Activated T-cell treated with anti-CD3 and anti-CD28 coated beads, Interleukin-2, amount 50 U/mL, for 48 hours (primary cell): ENCODE data around the gene MEPE.
A peak's percentile ranks its signal among the peaks of the same experiment; 100 is the strongest.

Experiments used
- DNase-seq, 2 experiments: peaks; one replicate each; pipeline ENCODE4 v3.0.0-alpha.2; 2020

MEPE gene

DNA sequence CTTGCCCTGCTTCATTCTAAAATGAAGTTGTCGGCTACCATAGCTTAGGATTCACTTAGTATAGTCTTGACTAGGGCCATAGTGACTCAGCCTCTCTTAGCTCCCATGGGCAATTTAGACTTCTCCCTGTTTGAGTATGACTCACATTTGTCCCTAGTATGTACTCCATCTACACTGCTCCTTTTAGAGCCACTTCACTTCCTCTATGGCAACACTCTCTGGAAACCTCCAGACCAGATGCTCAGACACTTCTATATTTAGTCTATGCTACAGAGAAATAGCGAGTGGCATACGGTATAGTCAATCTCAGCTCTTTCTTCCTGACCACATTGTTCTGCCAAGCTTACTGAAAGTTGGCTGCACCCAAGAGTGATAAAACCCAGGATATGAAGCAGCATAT lies 11.2 kb downstream of the MEPE start:
- DNase-seq: no peak

DNA sequence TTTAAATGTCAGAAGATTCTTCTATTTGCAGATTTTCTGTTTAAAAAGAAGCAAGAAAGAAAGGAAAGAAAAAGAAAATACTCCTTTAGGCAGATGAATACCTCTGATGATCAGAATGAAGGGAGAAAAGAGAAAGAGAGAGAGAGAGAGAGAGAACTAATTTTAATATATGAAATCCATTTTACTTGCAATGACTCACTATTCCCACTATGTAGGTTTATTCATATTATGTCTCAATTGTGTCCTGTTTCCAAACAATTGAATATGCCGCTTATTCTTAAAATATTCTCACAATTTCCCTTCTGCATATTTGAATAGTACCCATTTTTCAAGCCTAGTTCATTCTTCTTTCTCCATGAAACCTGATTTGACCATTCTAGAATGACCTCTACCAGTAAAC lies 11.7 kb downstream of the MEPE start:
- DNase-seq: no peak

DNA sequence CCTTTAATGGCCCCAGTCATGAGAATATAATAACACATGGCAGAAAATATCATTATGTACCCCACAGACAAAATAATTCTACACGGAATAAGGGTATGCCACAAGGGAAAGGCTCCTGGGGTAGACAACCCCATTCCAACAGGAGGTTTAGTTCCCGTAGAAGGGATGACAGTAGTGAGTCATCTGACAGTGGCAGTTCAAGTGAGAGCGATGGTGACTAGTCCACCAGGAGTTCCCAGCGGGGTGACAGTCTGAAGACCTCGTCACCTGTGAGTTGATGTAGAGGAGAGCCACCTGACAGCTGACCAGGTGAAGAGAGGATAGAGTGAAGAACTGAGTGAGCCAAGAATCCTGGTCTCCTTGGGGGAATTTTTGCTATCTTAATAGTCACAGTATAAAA lies 13.5 kb downstream of the MEPE start:
- DNase-seq: no peak

DNA sequence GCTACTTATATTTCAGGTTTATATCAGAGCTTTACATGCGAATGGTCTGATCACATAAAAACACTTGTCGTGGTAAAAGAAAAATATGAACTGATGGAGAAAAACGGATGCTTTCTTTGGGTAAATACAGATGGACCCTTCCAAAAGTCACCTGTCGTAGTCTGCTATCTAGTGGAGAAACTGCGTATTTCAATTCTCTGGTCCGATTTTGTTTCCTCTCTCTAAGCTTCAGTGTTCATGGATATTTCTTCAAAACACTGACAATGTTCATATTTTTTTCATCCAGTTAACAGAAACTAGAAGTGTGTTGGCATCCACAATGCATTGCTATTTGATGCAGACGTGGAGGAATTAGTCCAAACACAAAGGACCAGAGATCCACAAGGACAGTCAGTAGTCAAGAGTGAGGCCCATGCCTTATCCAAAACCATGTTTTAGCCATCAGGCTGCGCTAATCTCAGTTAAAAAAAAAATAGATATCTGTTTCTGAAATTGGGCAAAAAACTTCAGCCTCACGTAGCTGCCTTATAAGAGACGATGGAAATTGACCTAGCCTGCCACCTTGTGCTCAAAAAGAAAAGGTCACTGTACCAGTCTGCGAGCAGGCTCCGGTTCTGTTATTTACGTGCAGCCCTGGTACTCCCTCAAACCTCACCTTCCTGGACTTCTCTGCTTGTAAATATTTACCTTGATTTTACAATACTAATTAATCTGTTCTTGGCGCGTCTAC lies 16.0 kb downstream of the MEPE start:
- peak; percentile 23 to 34 for DNase-seq

DNA sequence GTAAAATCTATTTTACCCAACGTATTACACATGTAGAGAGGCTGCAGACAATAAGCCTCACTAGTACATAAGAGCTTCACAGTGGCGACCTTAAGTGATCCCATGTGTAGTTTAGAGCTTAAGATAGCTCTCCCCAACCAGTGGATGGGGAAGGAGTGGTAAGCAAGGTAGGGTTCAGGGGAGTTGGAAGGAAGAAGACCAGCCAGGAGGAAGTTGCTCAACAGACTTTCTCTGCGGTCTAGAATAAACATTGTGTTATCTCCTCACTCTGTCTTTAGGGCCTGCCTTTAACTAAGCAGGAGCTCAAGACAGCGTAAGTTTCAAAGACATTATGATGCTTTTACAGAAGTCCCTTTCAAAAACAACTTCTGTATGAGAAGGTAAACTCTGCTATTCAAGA lies 16.8 kb downstream of the MEPE start:
- no peak for DNase-seq

DNA sequence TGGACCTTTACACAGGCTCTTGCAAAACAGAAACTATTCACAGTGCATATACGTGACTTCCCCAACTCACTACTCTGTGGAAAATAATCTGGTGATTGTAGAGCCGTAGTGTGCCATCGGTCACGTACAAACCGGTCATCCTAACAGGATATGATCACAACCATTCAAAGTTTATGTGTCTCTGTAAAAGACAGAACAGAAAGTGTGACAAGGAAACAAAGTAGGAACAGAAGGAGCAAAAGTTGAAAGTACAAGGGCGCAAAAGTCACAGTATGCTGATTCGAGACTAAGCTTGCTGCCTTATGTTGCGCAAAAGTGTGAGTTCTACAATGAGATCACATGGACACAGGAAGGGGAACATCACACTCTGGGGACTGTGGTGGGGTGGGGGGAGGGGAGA lies 18.6 kb downstream of the MEPE start:
- DNase-seq: no peak

DNA sequence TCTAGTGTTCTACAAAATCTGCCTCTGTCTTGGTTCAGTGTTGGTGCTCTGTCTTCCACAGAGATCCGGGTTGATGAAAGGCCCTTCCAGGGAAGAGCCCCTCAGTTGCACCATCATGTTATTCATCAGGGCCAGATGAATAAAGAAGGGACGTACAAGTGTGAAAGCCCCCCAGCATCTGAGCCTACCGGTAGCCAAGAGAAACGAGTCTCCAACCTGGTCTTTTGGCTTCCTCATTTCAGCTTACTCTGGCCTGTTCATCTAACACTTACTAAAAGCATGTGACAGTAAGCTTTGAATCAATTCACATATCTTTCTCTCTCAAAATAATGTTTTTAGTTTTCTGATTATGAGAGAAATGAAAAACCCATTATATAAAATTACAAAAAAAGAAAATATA lies 19.2 kb downstream of the MEPE start:
- no peak for DNase-seq

DNA sequence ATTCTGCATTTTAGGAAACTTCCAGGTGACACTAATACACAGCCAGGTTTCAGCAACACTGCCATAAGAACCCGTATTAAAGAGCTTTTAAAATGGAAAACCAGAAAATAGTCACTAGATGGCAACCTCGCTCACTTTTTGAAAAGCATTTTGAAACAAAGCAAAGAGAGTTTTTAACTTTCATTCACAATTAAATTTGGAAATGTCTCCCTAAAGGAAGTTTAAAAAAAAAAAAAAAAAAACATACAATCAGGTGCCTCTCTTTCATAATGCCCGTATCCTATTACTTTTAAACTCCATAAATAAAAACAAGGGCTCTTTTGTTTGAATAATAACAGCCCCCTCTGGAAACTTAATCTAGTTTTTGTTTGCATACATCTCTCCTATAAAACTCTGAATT lies 20.3 kb downstream of the MEPE start:
- no peak for DNase-seq

DNA sequence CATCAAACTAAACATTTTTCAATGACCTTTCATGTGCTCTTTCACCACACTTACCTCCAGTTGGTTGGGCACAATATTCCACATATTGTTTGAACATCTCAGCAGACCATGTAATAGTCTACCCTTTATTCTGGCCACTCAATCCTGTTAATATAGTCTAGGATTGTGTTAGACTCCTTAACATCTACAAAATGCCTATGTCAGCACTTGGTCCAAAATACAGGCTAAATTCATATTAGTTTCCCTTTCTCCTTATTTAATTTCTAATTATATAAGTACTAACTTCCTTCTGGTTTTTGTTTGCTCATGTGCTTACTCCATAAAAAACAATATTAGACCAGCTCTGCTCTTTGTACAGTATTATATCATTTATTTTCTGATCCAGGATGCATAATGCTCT lies 21.1 kb downstream of the MEPE start:
- DNase-seq: no peak

DNA sequence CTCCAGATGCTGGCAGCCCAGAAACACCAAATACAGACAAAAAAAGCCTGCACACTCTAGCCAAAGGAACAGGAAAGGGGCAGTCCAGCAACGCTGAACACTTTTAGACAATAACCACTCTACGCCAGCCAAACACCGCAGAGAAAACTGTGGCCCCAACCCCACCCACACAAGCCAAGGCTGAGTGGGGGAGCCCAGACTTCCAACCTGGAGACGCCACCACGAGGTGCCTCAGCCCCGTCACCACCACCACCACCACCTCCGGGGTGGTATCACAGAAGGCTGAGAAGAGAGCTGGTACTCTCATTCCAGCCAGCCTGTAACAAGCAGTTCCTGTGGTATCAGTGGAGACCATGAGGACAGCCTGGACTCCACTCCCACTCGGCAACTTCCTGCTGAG lies 22.8 kb downstream of the MEPE start:
- no peak for DNase-seq

DNA sequence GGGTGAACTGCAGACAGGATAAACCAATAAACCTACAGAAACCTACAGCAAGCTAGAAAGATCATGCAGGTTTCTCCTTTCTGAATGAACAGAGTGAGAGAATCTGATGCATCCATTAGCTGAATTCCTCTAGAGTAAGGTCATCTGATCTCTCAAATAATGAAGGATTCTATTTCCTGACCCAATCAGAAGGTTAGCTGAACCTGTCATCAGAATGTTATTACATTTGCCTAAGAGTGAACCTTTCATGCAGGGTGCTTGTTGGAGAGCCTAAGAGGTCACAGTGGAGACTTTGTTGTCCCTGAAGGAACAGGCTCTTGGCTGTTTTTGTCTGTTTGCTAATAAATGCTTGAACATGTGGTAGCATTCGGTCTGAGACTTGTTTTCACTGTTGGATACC lies 24.0 kb downstream of the MEPE start:
- DNase-seq: no peak

DNA sequence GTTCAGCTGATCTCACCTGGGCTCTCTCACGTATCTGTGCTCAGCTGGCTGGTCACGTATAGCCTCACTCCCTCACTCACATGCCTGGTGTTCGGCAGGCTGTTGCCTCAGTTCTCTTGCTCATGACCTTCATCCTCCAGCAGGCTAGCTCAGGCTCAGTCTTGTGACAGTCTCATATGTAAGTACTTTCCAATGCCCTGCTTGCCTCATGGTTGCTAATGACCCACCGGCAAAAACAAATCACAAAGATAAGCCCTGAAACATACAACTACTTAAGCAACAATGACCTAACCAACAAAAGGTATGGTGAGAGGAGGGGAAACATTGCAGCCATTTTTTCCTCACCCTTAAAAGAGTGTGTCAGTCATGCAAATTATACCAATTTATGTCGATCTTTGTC lies 25.0 kb downstream of the MEPE start:
- no peak for DNase-seq

DNA sequence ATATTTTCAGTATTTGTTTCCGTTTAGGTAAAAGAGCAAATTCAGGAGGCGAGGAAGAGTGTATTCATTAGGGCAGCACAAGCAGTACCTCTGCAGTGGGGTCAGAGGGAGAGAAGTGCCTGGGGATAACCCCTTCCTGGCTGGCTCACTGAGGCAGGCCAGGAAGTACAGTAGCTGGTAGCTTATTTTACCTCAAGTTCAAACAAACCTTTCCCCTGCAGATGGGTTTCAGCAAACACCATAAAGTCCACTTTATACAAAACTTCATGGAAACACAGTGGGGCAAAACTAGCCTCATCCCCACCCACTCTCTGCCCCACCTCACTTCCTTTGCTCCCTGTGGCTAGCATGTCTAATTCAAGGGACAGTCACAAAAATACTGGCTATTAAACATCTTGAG lies 29.5 kb downstream of the MEPE start:
- DNase-seq: no peak

DNA sequence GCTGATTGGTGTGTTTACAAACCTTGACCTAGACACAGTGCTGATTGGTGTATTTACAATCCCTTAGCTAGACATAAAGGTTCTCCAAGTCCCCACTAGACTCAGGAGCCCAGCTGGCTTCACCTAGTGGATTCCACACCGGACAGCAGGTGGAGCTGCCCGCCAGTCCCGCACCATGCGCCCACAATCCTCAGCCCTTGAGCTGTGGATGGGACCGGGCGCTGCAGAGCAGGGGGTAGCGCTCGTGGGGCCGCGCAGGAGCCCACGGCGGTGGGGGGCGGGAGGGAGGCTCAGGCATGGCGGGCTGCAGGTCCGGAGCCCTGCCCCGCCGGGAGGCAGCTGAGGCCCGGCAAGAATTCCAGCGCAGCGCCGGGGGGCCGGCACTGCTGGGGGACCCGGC lies 30.7 kb downstream of the MEPE start:
- DNase-seq: no peak

DNA sequence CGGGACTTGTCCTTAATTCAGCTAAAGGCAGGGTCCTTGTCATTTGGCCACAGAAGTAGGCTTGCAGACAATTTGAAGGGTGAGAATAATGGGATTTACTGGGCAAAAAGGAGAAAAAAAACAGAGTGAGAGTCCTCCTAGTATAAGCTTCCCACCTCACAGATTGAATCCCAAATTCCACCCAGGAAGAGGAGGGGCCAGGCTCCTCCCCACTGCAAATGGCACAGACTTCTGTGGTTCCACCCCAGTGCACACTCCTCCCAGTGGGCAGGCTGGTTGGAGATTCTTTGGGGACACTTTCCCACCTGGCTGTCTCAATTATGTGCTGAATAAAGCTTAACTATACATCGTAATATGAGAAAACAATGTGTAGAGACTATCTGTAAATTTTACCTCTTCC lies 31.6 kb downstream of the MEPE start:
- no peak for DNase-seq

DNA sequence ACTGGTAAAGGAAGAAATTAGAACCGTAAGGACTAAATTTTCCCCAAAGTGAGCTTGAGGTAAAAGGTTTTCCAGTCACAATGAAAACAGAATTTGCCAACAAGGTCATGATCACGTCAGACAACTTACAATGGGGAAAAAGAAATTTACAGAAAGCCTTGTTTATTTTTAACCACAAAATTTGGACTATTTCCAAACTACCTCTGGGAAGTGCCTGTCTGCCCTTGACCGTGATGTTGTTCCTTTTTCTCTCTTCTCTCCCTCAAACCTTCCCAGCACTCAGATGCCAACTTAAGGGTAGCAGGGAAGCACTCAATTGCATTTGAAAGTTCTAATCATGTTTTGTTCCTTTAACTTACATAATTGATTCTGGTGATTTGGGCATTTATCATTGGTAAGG lies 32.5 kb downstream of the MEPE start:
- no peak for DNase-seq

DNA sequence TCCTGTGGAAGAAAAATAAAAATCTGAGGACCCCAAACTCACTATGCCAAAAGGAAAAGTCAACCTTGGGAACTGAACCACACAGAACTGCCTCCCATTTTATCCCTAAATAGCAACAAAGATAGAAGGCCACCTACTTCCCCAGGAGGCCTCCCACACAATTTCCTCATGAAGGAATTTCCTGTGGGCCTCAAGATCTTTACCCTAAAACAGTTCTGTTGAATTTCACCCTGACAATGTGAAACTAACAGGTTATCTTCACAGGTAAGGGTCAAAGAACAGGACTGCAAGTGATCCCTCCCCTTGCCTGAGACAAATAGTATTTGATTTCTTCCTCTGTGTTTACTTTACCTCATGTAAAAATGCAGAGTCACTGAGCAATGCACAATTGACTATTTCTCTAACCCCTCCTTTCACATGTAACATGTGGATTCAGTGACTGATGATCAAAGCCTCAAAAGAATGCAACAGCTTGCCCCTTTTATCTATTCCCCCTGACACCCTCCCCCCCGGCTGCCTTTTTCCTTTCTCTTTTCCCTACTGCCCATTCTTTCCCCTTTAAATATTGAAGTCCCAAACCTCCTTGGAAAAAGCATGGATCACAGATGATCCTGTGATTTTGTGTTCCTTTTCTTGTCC lies 33.3 kb downstream of the MEPE start:
- DNase-seq: no peak

DNA sequence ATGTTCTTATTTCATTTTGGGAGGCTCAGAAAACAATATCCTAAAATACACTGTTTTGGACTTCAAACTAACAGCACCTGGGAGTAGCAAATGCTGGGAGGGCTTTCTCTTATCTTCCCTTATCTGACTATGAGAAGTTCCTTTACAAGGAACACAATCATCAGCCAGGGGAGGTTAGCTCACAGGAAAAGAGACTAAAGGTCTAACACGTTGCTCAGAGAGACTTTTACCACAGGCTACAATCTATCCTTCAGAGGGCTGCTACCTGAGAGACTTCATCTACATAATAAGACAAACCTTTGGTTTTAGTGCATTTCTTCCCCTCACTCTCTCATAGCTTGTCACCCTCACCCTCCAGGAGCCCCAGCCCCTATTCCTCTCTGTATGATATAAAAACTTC lies 35.8 kb downstream of the MEPE start:
- no peak for DNase-seq

DNA sequence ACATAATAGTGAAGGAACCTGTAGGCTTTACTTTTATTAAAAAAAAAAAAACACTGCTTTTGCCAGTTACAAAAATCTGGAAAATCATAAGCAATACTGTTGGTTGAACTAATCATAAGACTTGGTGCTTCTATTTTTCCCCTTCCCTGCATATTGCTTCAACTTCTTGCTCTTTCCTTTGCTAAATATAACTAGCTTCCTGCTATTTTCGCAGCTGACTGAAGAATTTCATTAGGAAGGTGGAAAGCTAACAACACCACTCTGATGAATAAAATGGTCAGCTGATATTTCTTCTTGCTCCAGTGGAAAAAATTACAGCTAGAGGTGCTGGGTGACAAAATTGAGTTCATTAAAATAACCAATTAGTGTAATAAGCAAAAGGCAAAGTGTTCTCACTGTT lies 39.3 kb downstream of the MEPE start:
- no peak for DNase-seq

DNA sequence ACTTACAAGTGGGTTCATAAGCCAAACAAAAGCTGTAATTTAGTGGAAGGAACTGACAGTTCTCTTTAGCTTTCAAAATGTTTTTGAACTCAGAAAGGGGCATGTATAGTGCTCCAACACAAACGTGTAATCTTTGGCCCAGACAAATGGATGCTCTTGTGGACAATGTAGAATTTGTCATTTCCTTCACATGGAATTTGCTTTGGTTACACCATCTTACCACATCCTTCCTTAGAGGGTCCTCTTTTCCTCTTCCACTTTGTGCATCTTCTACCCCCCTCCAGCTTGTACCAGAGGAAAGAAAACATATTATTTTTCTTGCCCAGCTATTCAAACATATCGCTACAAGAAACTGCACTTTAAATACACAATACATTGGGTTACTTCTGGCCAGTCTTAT lies 42.4 kb downstream of the MEPE start:
- DNase-seq: no peak

DNA sequence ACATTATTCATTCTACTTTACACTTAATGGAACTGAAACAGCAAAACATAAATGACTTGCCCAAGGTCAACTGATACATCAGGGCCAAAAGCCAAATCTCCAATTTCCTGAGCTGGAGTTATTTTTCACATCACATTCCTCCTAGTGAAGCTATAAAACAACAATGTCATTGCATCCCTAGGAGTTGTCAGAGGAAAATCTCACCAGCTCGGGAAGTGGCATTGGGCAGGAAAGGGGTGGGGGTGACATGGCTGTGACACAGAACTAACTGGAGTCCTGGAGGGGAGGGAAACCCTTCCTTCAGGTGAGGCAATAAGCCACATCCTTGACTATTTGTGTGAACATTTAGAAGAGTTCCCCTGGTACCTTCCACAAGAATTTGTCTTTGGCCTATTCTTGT lies 47.3 kb downstream of the MEPE start:
- DNase-seq: no peak

DNA sequence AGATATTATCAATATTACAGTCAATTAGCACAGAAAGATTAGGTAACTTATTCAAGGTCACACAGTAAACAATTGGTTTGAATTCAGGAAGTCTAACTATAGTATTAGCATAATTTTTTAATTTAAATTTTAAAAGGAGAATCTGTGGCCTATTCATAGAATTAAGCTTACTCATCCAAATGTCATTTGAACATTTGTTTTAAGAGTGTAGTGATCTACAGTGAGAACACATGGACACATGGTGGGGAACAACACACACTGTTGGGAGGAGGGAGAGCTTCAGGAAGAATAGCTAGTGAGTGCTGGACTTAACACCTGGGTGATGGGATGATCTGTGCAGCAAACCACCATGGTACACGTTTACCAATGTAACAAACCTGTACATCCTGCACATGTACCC lies 48.3 kb downstream of the MEPE start:
- DNase-seq: no peak

DNA sequence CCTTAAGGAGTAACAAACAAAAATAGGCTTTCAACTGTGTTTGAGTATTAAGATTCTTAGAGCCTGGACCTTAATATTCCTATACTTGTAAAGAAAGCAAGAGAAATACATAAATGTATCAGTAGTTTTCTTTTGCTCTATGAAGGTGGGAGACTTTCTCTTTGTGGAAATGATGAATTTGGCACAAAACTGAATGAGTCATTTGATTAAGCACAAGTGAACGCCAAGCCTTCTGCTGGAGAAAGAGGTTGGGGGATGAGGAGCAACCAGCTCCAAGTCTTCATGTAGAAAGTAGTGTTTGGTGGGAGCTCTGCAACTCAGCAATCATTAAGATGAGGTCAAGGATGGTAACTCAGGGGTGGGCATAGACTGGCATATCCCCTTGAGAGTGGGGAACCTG lies 49.6 kb downstream of the MEPE start:
- DNase-seq: no peak

DNA sequence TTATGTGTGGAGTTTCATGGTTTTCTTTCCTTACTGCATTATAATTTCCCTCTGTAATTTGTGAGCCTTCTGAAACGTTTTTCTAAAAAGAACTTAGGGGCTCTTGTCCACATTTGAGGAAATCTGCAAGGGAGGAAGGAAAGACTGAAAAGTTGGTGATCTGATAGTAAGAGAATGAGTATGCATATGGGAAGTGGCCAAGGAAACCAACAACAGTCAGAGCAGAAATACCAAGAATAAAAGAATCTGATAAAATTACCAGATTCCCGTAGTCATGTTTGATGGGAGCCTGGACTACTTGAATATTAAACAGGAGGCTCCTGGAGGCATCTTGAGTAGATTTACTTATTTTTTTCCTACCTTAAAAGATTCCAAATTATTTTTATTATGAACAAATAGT lies 50.1 kb downstream of the MEPE start:
- no peak for DNase-seq

DNA sequence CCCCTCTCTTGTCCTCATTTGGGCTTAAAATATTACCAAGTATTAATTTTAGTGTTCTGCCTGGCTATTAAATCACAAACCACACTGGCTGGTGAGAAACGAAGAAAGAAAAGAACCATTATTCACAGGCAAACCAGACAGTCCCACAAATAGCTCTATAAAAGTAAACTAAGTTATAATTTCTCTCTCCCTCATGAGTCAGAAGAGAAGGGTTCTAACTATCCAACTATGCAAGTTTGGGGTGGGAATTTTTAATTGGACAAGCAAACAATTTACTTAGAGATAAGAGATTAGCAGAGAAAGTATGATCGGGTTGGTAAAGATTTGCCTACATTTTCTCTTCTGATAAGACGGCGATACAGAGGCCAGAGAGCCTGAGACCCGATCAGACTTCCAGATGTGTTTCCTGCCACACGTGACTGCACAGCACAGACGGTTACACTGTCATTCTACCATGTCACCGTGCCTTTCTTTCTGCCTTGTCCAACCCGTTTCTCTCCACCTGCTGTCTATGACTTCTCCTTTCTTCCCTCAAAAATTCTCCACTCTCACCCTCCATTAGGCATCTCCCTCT lies 52.3 kb downstream of the MEPE start:
- no peak for DNase-seq
